Fibroblast of skin of right quadriceps (primary cell): Measurements from ENCODE around the gene DAAM2.

Experiments
- DNase-seq: peaks from one replicate; pipeline ENCODE4 v3.0.0-alpha.2; 2013

The DAAM2 gene

GRCh38 chr6:39790772-39791171 is 1.4 kb upstream of the DAAM2 start:
- DNase-seq = no peak

GRCh38 chr6:39791311-39791710 is 865 bp upstream of the DAAM2 start:
- peak; percentile 38 for DNase-seq

- DNase-seq = no peak
Measured at GRCh38 chr6:39792540-39793450, 619 bp downstream of the DAAM2 start.

- DNase-seq = no peak
Measured at GRCh38 chr6:39793516-39793915, 1.3 kb downstream of the DAAM2 start.

GRCh38 chr6:39794231-39794630 is 2.1 kb downstream of the DAAM2 start:
- DNase-seq = no peak

GRCh38 chr6:39797751-39798150 is 5.6 kb downstream of the DAAM2 start:
- no peak for DNase-seq

- DNase-seq = no peak
Measured at GRCh38 chr6:39800034-39801032, 8.2 kb downstream of the DAAM2 start.

GRCh38 chr6:39801456-39802251 is 9.5 kb downstream of the DAAM2 start:
- no peak for DNase-seq

GRCh38 chr6:39803872-39804271 is 11.7 kb downstream of the DAAM2 start:
- DNase-seq = no peak

- DNase-seq = peak; percentile 82
Measured at GRCh38 chr6:39804466-39805065, 12.4 kb downstream of the DAAM2 start.

GRCh38 chr6:39806278-39806677 is 14.1 kb downstream of the DAAM2 start:
- DNase-seq = peak; percentile 79

GRCh38 chr6:39808346-39808745 is 16.2 kb downstream of the DAAM2 start:
- DNase-seq = no peak

- DNase-seq = no peak
Measured at GRCh38 chr6:39808964-39809363, 16.8 kb downstream of the DAAM2 start.

- DNase-seq = no peak
Measured at GRCh38 chr6:39811835-39812345, 19.7 kb downstream of the DAAM2 start.

GRCh38 chr6:39812496-39812852 is 20.3 kb downstream of the DAAM2 start:
- DNase-seq = no peak

- DNase-seq = peak; percentile 99
Measured at GRCh38 chr6:39812853-39813533, 20.8 kb downstream of the DAAM2 start.

- no peak for DNase-seq
Measured at GRCh38 chr6:39814236-39814635, 22.1 kb downstream of the DAAM2 start.

GRCh38 chr6:39815356-39815755 is 23.2 kb downstream of the DAAM2 start:
- no peak for DNase-seq

GRCh38 chr6:39816747-39817146 is 24.6 kb downstream of the DAAM2 start:
- DNase-seq = peak; percentile 65

- DNase-seq = peak; percentile 55
Measured at GRCh38 chr6:39818695-39819094, 26.5 kb downstream of the DAAM2 start.

GRCh38 chr6:39819228-39819627 is 27.1 kb downstream of the DAAM2 start:
- DNase-seq = no peak
